Activated T-cell treated with anti-CD3 and anti-CD28 coated beads for 4 hours (primary cell): ENCODE results near the gene ADAM15.

Experiments
- DNase-seq: peaks from one replicate; pipeline ENCODE4 v3.0.0-alpha.2; 2020

ADAM15 gene

GRCh38 chr1:155033524-155033923, 17.6 kb upstream of the ADAM15 start, which contains the start of the genes DCST1 and DCST2:
Gene DCST1 (plus strand): TSS chr1:155033824. CDS start chr1:155034037, 213 bp downstream.
Gene DCST2 (minus strand): TSS chr1:155033781. CDS start chr1:155033701, 80 bp downstream.
- DNase-seq: no peak

GRCh38 chr1:155034318-155035208, 16.6 kb upstream of the ADAM15 start:
- DNase-seq: no peak

GRCh38 chr1:155035936-155036335, 15.2 kb upstream of the ADAM15 start:
- DNase-seq: no peak

GRCh38 chr1:155037043-155037442, 14.1 kb upstream of the ADAM15 start:
- DNase-seq: no peak

GRCh38 chr1:155037851-155038441, 13.2 kb upstream of the ADAM15 start:
- DNase-seq: no peak

GRCh38 chr1:155038602-155039307, 12.4 kb upstream of the ADAM15 start:
- no peak for DNase-seq

- no peak for DNase-seq
Measured at GRCh38 chr1:155039308-155039669, 11.8 kb upstream of the ADAM15 start.

GRCh38 chr1:155040358-155041093, 10.6 kb upstream of the ADAM15 start:
- no peak for DNase-seq

GRCh38 chr1:155042789-155043188, 8.3 kb upstream of the ADAM15 start:
- DNase-seq: no peak

GRCh38 chr1:155043301-155043702, 7.8 kb upstream of the ADAM15 start:
- no peak for DNase-seq

GRCh38 chr1:155043793-155044192, 7.3 kb upstream of the ADAM15 start:
- no peak for DNase-seq

GRCh38 chr1:155044365-155044764, 6.8 kb upstream of the ADAM15 start:
- DNase-seq: no peak

GRCh38 chr1:155044812-155045657, 6.1 kb upstream of the ADAM15 start:
- DNase-seq: peak; percentile 43

- DNase-seq: no peak
Measured at GRCh38 chr1:155048449-155049334, 2.4 kb upstream of the ADAM15 start.

- no peak for DNase-seq
Measured at GRCh38 chr1:155049651-155050559, 1.2 kb upstream of the ADAM15 start.

GRCh38 chr1:155051342-155051776, 243 bp downstream of the ADAM15 start:
- no peak for DNase-seq

- peak; percentile 39 for DNase-seq
Measured at GRCh38 chr1:155051777-155052398, 772 bp downstream of the ADAM15 start.

- DNase-seq: no peak
Measured at GRCh38 chr1:155052439-155053395, 1.6 kb downstream of the ADAM15 start.
